HepG2 (cell line): ENCODE measurements around the gene PAMR1. TPM values are rescaled to one million over a fixed set of nuclear protein-coding genes. Genes with fewer than 3 reads are reported as not detected.

Experiments
- ATAC-seq: fragments of 200-7000 bp; cut with Tn5 transposase; 3 replicates; pipeline ENCODE4 v1.9.1; 2020; ENCODE audit warnings: mild to moderate bottlenecking, moderate library complexity
- BruUV-seq: library from RNA; stranded (reverse); fragments of 400-500 nt; replicated peaks from 2 replicates; lab custom pipeline; 2021; lab: Mats Ljungman, UMichigan
- CTCF ChIA-PET: fragments of 300-600 bp; formaldehyde crosslinking; extraction: SDS; loops from one replicate; lab custom pipeline; 2021; ENCODE audit warnings: low total read pairs, inconsistent platforms, low intra/inter-chr PET ratio; lab: Yijun Ruan, JAX
- POLR2A ChIA-PET: fragments of 350-600 bp; sonication (Branson Sonifier 250); formaldehyde crosslinking; loops from one replicate; lab custom pipeline; 2020; ENCODE audit warnings: antibody characterized with exemption, inconsistent platforms; lab: Yijun Ruan, JAX
- DNase-seq: peaks from one replicate; pipeline ENCODE4 v3.0.0-alpha.2; 2015; ENCODE audit warnings: low spot score
- FAIRE-seq: peaks from 3 replicates; lab custom pipeline; 2011; peaks lifted over from hg19 to GRCh38; lab: Jason Lieb, UNC
- H2AFZ ChIP-seq: one replicate; pipeline ENCODE4 v1.6.1; 2011; ENCODE audit warnings: low read length, inconsistent platforms
- H3K27ac ChIP-seq: fragments of 300-600 bp; 3 replicates; pipeline ENCODE4 v1.8.0; 2011; ENCODE audit warnings: mixed run types, mild to moderate bottlenecking, mixed read lengths, low read length, inconsistent platforms; ENCODE audit not compliant: insufficient read depth; ENCODE audit errors: extremely low read length
- H3K27me3 ChIP-seq, 2 experiments: fragments of 200-600 bp in 1 of 2; 2 replicates in 1 of 2; 3 replicates in 1 of 2; pipeline versions ENCODE4 v1.6.0 to v1.8.0; 2011; ENCODE audit warnings: low read length in 2 of 2, mild to moderate bottlenecking in 2 of 2, moderate library complexity in 2 of 2, inconsistent platforms in 1 of 2; ENCODE audit not compliant: insufficient read depth in 2 of 2, control insufficient read depth in 1 of 2
- H3K36me3 ChIP-seq, 2 experiments: fragments of 200-600 bp in 1 of 2; replicated peaks in 1 of 2; 2 replicates in 1 of 2; 3 replicates in 1 of 2; pipeline versions ENCODE4 v1.5.1 to v1.8.0; 2011; ENCODE audit warnings: low read length in 2 of 2, inconsistent platforms in 1 of 2; ENCODE audit not compliant: insufficient read depth in 2 of 2, control insufficient read depth in 1 of 2
- H3K4me1 ChIP-seq: 2 replicates; pipeline ENCODE4 v1.5.1; 2012; ENCODE audit warnings: low read length, inconsistent platforms; ENCODE audit not compliant: insufficient read depth
- H3K4me2 ChIP-seq: 2 replicates; pipeline ENCODE4 v1.6.0; 2011; ENCODE audit warnings: low read depth, low read length, inconsistent platforms
- H3K4me3 ChIP-seq, 3 experiments: fragments of 200-600 bp in 1 of 3; sonication (generic), shearing (Covaris generic) in 1 of 3; replicated peaks in 1 of 3; 2 replicates each; pipeline ENCODE4 v1.5.1; 2011 to 2016; ENCODE audit warnings: low read length in 3 of 3, inconsistent platforms in 2 of 3, low read depth in 2 of 3, mild to moderate bottlenecking in 2 of 3, control low read depth in 1 of 3, mixed read lengths in 1 of 3; ENCODE audit not compliant: insufficient read depth in 1 of 3
- H3K79me2 ChIP-seq: one replicate; pipeline ENCODE4 v1.6.1; 2011; ENCODE audit warnings: low read length, inconsistent platforms; ENCODE audit not compliant: insufficient read depth
- H3K9ac ChIP-seq: 2 replicates; pipeline ENCODE4 v1.6.0; 2011; ENCODE audit warnings: mild to moderate bottlenecking, low read depth, low read length, inconsistent platforms; ENCODE audit not compliant: insufficient read depth
- H3K9me3 ChIP-seq: 2 replicates; pipeline ENCODE4 v1.5.1; 2012; ENCODE audit warnings: mild to moderate bottlenecking, low read length
- H4K20me1 ChIP-seq: 2 replicates; pipeline ENCODE4 v1.6.0; 2011; ENCODE audit warnings: inconsistent platforms, mild to moderate bottlenecking, low read length, moderate library complexity; ENCODE audit not compliant: insufficient read depth
- ARID4A ChIP-seq: sonication (generic); formaldehyde crosslinking; IDR thresholded peaks from 2 replicates; pipeline ENCODE4 v1.5.0; 2020; ENCODE audit warnings: mild to moderate bottlenecking, missing genetic modification reagents, borderline replicate concordance
- CHD2 ChIP-seq: IDR thresholded peaks from 2 replicates; pipeline ENCODE4 v1.6.1; 2011; ENCODE audit warnings: low read depth, low read length, improper control_type of control experiment
- E2F5 ChIP-seq: sonication (generic); formaldehyde crosslinking; conservative IDR thresholded peaks from 2 replicates; pipeline ENCODE4 v1.4.0; 2020; ENCODE audit warnings: missing genetic modification reagents
- GTF3A ChIP-seq: sonication (generic); formaldehyde crosslinking; conservative IDR thresholded peaks from 2 replicates; pipeline ENCODE4 v1.4.0; 2020; ENCODE audit warnings: mild to moderate bottlenecking, missing genetic modification reagents
- SNAI1 ChIP-seq: sonication (generic); formaldehyde crosslinking; IDR thresholded peaks from 2 replicates; pipeline ENCODE4 v1.5.0; 2020; ENCODE audit warnings: mild to moderate bottlenecking, missing genetic modification reagents, borderline replicate concordance
- TRIM24 ChIP-seq: sonication (generic); formaldehyde crosslinking; IDR thresholded peaks from 2 replicates; pipeline ENCODE4 v1.8.0; 2022; ENCODE audit warnings: mild to moderate bottlenecking, missing genetic modification reagents
- WGBS: methylation state at CpG from one replicate; pipeline ENCODE4 v1.1.6; 2017; ENCODE audit warnings: low lambda C conversion rate; 5-methylcytosine and 5-hydroxymethylcytosine counted together
- in situ Hi-C: cut with HindIII; loops from 2 replicates; pipeline ENCODE4 v1.10.0; 2017; ENCODE audit warnings: low pct_unique_long_range_greater_than_20kb; ENCODE audit not compliant: extremely low pct_ligation_motif_present
- intact Hi-C: fragments of 100-400 bp; cut with micrococcal nuclease; formaldehyde crosslinking; loops from one replicate; pipeline ENCODE4 v1.10.0; 2022; ENCODE audit not compliant: unreplicated experiment
- polyA plus RNA-seq, 8 experiments: library from polyadenylated mRNA; depleted of rRNA in 3 of 8; stranded (reverse) in 7 of 8; unstranded in 1 of 8; fragments of >200 nt; fragmentation: Illumina TruSeq in 4 of 8; extraction: Trizol in 4 of 8; gene quantifications; 2 replicates each; pipeline versions ENCODE4 v1.2.1 to v1.2.3, GENCODE V29; 2011 to 2016; ENCODE audit warnings: low read depth in 4 of 8, missing spikeins in 1 of 8, mixed read lengths in 1 of 8; ENCODE audit not compliant: insufficient read depth in 1 of 8
- total RNA-seq, 5 experiments: library from RNA; depleted of rRNA; stranded (reverse); fragments of >200 nt; fragmentation: Illumina TruSeq; extraction: Trizol; gene quantifications; 2 replicates each; pipeline ENCODE4 v1.2.3, GENCODE V29; 2016; ENCODE audit warnings: low read depth in 1 of 5
- TF ChIP-seq, protein P1 (sequence below): sonication (generic); formaldehyde crosslinking; IDR thresholded peaks from 2 replicates; pipeline ENCODE4 v1.8.1; 2023; ENCODE audit warnings: mild to moderate bottlenecking, missing genetic modification reagents
- TF ChIP-seq, protein P2 (sequence below): sonication (generic); formaldehyde crosslinking; IDR thresholded peaks from 2 replicates; pipeline ENCODE4 v1.5.1; 2020; ENCODE audit warnings: missing genetic modification reagents, mild to moderate bottlenecking, borderline replicate concordance

The PAMR1 gene
- total and polyA plus RNA-seq, 2 of the 13 experiments (the other 11 are each of a cell fraction or from before 2014, with no cell fraction given), result not detected

DNA sequence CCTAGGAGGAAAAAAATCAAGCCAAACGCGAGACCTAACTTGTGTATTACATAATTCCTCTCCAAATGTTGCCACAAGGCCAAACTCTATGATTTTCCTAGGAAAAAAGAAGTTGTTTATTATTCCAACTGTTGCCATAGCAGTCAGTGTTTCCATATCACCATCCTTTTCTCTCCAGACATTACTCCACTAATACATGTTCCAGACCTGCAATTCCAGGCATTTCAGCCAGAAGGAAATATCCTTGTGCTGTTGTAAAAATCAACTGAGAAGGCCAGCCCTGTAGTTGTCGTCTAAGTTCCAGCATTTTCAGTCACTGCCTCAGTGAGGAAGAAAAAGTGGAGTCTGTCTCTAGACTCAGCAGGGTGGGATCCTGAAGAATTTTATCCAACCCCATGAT is 33.1 kb upstream of the PAMR1 start:
- Histone ChIP-seq H3K27me3 (peaks cover 0 to 22% of the 10 kb centered on the region in 2 experiments; a peak in 2 of 5 replicates), H3K4me3 (no peak overlapping the region), H4K20me1 (no peaks in the 10 kb centered on the region), H3K79me2 (no peaks in the 10 kb centered on the region), H3K36me3 (no peaks in the 10 kb centered on the region), H2AFZ (no peak overlapping the region), H3K4me2 (no peak overlapping the region), H3K4me1 (no peaks in the 10 kb centered on the region), H3K9me3 (no peaks in the 10 kb centered on the region), H3K27ac (no peak overlapping the region), H3K9ac (no peak overlapping the region)
- in situ Hi-C loops, result no loop called here
- intact Hi-C loops, result no loop called here
- WGBS, result 4% methylated on average over 3 of the region's 3 CpGs
- POLR2A ChIA-PET, result no interaction called here
- FAIRE-seq (no peak), ATAC-seq (no peak), DNase-seq (no peak)
- BruUV-seq, result no TSS peak
- CTCF ChIA-PET, result no interaction called here
- TF ChIP-seq SNAI1, result no peak
- no peak for TF ChIP-seq E2F5 (CRISPR knock-in tag)
- no peak for TF ChIP-seq ARID4A (CRISPR knock-in tag)
- TF ChIP-seq, protein P1, sequence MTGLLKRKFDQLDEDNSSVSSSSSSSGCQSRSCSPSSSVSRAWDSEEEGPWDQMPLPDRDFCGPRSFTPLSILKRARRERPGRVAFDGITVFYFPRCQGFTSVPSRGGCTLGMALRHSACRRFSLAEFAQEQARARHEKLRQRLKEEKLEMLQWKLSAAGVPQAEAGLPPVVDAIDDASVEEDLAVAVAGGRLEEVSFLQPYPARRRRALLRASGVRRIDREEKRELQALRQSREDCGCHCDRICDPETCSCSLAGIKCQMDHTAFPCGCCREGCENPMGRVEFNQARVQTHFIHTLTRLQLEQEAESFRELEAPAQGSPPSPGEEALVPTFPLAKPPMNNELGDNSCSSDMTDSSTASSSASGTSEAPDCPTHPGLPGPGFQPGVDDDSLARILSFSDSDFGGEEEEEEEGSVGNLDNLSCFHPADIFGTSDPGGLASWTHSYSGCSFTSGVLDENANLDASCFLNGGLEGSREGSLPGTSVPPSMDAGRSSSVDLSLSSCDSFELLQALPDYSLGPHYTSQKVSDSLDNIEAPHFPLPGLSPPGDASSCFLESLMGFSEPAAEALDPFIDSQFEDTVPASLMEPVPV, result no peak
- TF ChIP-seq TRIM24 (CRISPR knock-in tag), result no peak
- TF ChIP-seq, protein P2, sequence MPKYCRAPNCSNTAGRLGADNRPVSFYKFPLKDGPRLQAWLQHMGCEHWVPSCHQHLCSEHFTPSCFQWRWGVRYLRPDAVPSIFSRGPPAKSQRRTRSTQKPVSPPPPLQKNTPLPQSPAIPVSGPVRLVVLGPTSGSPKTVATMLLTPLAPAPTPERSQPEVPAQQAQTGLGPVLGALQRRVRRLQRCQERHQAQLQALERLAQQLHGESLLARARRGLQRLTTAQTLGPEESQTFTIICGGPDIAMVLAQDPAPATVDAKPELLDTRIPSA (CRISPR knock-in tag), result no peak
- TF ChIP-seq CHD2, result no peak
- no peak for TF ChIP-seq GTF3A (CRISPR knock-in tag)
